ENCODE measurements around the gene MYO5A. TPM values are rescaled to one million over a fixed set of nuclear protein-coding genes. Genes with fewer than 3 reads are reported as not detected.
"Not testable (repeated sequence)": the region's sequence is repeated elsewhere in the genome, so short reads cannot be mapped to it uniquely, and the experiment has no call there.

The MYO5A gene
- total and polyA plus RNA-seq, 4 donors = 47.8 to 119 (median 88.4) TPM

DNA sequence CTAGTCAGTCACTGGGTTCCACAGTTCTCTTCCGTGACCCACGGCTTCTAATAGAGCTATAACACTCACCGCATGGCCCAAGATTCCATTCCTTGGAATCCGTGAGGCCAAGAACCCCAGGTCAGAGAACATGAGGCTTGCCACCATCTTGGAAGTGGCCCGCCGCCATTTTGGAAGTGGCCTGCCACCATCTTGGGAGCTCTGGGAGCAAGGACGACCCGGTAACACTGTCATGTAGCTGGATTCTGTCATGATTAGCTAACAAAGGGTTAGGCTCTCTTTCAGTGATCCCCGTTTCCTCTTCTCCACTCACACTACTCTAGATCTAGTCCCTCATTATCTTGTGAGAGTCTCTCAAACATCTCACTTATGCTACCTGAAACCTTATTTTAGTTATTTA is 89.6 kb downstream of the MYO5A start:
- not testable (repeated sequence) for H3K36me3 ChIP-seq (ENCODE audit: control insufficient read depth, insufficient read depth, low read length); H3K27me3 ChIP-seq (ENCODE audit: control insufficient read depth, insufficient read depth, low read length); H3K4me1 ChIP-seq (ENCODE audit: control insufficient read depth, insufficient read depth, low read length); DNase-seq (ENCODE audit: low read depth in 4 of 6, low spot score in 6 of 6); H3K4me3 ChIP-seq (ENCODE audit: low read depth, low read length); H3K9me3 ChIP-seq (ENCODE audit: control insufficient read depth, insufficient read depth, low read length); H3K27ac ChIP-seq (ENCODE audit: low read depth, low read length)
- WGBS (ENCODE audit: insufficient coverage) = 100% methylated on average over 2 of the region's 9 CpGs

DNA sequence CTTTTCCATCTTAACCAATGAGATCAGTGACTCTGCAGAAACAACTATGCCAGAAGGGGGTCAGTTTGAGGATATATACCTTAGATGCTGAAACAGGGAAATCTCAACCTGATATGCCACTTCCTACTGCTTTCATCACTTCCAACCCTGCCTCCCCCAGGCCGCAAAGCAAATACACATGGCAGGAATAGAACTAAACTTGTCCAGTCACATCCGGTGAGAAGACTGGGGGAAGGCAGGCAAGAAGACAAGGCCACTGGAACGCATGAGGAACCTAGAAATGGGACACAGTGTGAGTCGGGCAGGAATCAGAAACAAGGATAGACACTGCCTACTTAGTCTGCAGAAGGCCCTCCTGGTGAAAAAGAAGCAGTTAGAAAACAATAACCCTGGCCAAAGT is 90.6 kb downstream of the MYO5A start:
- H3K27me3 ChIP-seq (ENCODE audit: control insufficient read depth, insufficient read depth, low read length) = no peaks in the 10 kb centered on the region
- H3K4me3 ChIP-seq (ENCODE audit: low read depth, low read length) = no peak overlapping the region
- no peak overlapping the region for H3K27ac ChIP-seq (ENCODE audit: low read depth, low read length)
- no peaks in the 10 kb centered on the region for H3K4me1 ChIP-seq (ENCODE audit: control insufficient read depth, insufficient read depth, low read length)
- H3K36me3 ChIP-seq (ENCODE audit: control insufficient read depth, insufficient read depth, low read length) = no peaks in the 10 kb centered on the region
- H3K9me3 ChIP-seq (ENCODE audit: control insufficient read depth, insufficient read depth, low read length) = no peaks in the 10 kb centered on the region
- 79% methylated on average over 4 of the region's 4 CpGs for WGBS (ENCODE audit: insufficient coverage)
- DNase-seq (ENCODE audit: low read depth in 4 of 6, low spot score in 6 of 6) = no peak

DNA sequence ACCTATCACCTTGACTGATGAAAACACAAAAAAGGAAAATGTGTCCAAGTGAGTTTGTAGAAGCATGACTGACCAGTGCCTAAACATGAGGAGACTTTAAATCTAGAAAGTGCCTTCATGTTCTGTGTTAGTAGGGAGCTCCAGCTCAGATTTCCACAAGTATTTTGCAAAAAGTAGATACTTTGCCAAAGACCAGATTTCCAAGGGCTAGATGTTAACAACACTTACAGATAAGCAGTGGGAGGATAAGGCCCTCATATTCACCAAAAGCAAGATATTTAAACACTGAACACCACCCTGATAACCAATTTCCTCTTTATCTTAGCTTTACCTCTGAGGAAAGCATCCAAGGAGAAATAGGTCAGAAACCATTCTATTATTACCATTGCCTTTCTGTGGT is 91.0 kb downstream of the MYO5A start:
- Histone ChIP-seq H3K27me3 (ENCODE audit: control insufficient read depth, insufficient read depth, low read length) (no peaks in the 10 kb centered on the region), H3K4me3 (ENCODE audit: low read depth, low read length) (no peak overlapping the region), H3K9me3 (ENCODE audit: control insufficient read depth, insufficient read depth, low read length) (no peaks in the 10 kb centered on the region), H3K36me3 (ENCODE audit: control insufficient read depth, insufficient read depth, low read length) (no peaks in the 10 kb centered on the region), H3K4me1 (ENCODE audit: control insufficient read depth, insufficient read depth, low read length) (no peaks in the 10 kb centered on the region), H3K27ac (ENCODE audit: low read depth, low read length) (no peak overlapping the region)
- DNase-seq (ENCODE audit: low read depth in 4 of 6, low spot score in 6 of 6) = no peak

DNA sequence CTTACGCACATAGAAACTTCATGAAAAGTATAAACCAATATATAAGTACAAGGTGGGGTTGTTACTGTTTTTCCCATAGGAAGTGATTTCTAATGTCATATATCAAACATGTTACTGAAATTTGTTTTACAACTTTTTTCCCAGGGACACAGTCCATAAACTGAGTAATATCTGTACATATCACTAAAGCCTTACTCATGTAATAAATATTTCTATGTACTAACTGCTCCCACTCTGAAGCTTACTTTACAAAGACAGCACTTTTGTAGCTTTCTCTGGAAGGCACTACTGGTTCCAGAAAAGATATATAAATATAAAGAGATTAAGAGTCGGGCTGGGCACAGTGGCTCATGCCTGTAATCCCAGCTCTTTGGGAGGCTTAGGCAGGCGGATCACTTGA is 91.7 kb downstream of the MYO5A start:
- WGBS (ENCODE audit: insufficient coverage) = 100% methylated on average over 1 of the region's 3 CpGs
- Histone ChIP-seq H3K27ac (ENCODE audit: low read depth, low read length) (no peak overlapping the region), H3K4me1 (ENCODE audit: control insufficient read depth, insufficient read depth, low read length) (no peaks in the 10 kb centered on the region), H3K4me3 (ENCODE audit: low read depth, low read length) (no peak overlapping the region), H3K36me3 (ENCODE audit: control insufficient read depth, insufficient read depth, low read length) (no peaks in the 10 kb centered on the region), H3K9me3 (ENCODE audit: control insufficient read depth, insufficient read depth, low read length) (no peaks in the 10 kb centered on the region), H3K27me3 (ENCODE audit: control insufficient read depth, insufficient read depth, low read length) (no peaks in the 10 kb centered on the region)
- DNase-seq (ENCODE audit: low read depth in 4 of 6, low spot score in 6 of 6) = no peak

DNA sequence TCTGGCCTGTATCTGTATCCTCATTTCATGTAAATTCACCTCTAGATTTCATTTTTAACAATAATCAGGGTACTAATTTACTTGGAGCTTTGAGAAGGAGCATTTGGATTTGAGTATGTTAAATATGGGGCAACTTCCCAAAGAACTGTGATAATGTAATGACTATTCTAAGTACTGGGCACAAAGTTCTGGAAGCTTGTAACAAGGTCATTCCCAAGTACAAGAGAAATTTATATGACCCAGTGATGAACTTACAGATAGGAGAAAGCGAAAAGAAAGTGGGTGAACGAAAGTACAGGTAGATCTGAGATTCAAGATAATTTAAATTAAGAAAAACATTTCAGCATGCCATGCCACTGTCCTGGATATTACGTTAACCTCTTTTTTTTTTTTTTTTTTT is 93.8 kb downstream of the MYO5A start:
- no peak for DNase-seq (ENCODE audit: low read depth in 4 of 6, low spot score in 6 of 6)
- Histone ChIP-seq H3K9me3 (ENCODE audit: control insufficient read depth, insufficient read depth, low read length) (no peaks in the 10 kb centered on the region), H3K27me3 (ENCODE audit: control insufficient read depth, insufficient read depth, low read length) (no peaks in the 10 kb centered on the region), H3K27ac (ENCODE audit: low read depth, low read length) (no peak overlapping the region), H3K4me1 (ENCODE audit: control insufficient read depth, insufficient read depth, low read length) (no peaks in the 10 kb centered on the region), H3K4me3 (ENCODE audit: low read depth, low read length) (no peak overlapping the region), H3K36me3 (ENCODE audit: control insufficient read depth, insufficient read depth, low read length) (no peaks in the 10 kb centered on the region)
- WGBS (ENCODE audit: insufficient coverage) = no CpG with 5 or more reads among the region's 3 CpGs

DNA sequence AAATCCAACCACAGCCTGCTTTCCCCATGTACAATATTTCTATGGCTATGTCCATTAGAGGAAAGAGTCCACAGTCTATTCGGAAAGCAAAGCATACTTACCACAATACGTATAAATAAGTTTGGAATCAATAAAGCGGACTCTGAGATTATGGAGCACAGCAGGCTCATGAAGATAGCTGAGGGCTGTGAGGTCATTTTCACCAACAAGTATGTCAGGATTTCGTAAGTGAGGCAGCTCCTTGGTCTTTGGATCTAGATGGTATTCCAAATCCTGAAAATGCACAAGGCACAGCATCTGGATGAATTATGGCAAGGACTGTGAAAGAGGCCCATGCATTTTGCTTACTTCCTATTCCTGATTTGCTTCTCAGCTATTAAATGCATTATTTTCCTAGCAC is 100.4 kb downstream of the MYO5A start:
- H3K4me3 ChIP-seq (ENCODE audit: low read depth, low read length) = no peak overlapping the region
- no peaks in the 10 kb centered on the region for H3K4me1 ChIP-seq (ENCODE audit: control insufficient read depth, insufficient read depth, low read length)

DNA sequence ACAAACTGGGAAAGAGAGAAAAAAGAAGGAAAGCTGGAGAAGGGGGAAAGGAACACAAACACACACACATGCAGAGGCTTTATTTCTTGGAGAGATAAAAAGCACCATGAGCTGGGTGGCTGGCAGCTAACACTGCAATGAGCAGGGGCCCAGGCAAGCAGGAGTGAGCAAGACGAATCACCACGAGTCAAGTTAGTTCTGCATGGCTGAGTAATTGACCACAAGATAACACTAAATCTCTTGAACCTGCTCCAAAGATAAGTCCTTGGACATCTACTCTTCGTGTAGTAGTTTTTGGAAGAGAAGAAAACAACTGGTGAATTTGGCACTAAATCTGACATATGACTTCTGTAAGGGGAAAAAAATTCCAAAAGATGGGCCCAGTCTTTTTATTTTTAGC is 100.9 kb downstream of the MYO5A start:
- no CpG with 5 or more reads among the region's 3 CpGs for WGBS (ENCODE audit: insufficient coverage)
- Histone ChIP-seq H3K9me3 (ENCODE audit: control insufficient read depth, insufficient read depth, low read length) (no peaks in the 10 kb centered on the region), H3K36me3 (ENCODE audit: control insufficient read depth, insufficient read depth, low read length) (no peaks in the 10 kb centered on the region), H3K27me3 (ENCODE audit: control insufficient read depth, insufficient read depth, low read length) (no peaks in the 10 kb centered on the region), H3K4me3 (ENCODE audit: low read depth, low read length) (no peak overlapping the region), H3K4me1 (ENCODE audit: control insufficient read depth, insufficient read depth, low read length) (no peaks in the 10 kb centered on the region), H3K27ac (ENCODE audit: low read depth, low read length) (no peak overlapping the region)
- peak in 1 of 6 donors; percentile 23 for DNase-seq (ENCODE audit: low read depth in 4 of 6, low spot score in 6 of 6)

More for the DNA sequence above, 100.4 kb downstream of the MYO5A start:
- WGBS (ENCODE audit: insufficient coverage) = 95% methylated on average over 2 of the region's 4 CpGs
- DNase-seq (ENCODE audit: low read depth in 4 of 6, low spot score in 6 of 6) = no peak
- H3K36me3 ChIP-seq (ENCODE audit: control insufficient read depth, insufficient read depth, low read length) = no peaks in the 10 kb centered on the region
- H3K27me3 ChIP-seq (ENCODE audit: control insufficient read depth, insufficient read depth, low read length) = no peaks in the 10 kb centered on the region
- no peak overlapping the region for H3K27ac ChIP-seq (ENCODE audit: low read depth, low read length)
- H3K9me3 ChIP-seq (ENCODE audit: control insufficient read depth, insufficient read depth, low read length) = no peaks in the 10 kb centered on the region

DNA sequence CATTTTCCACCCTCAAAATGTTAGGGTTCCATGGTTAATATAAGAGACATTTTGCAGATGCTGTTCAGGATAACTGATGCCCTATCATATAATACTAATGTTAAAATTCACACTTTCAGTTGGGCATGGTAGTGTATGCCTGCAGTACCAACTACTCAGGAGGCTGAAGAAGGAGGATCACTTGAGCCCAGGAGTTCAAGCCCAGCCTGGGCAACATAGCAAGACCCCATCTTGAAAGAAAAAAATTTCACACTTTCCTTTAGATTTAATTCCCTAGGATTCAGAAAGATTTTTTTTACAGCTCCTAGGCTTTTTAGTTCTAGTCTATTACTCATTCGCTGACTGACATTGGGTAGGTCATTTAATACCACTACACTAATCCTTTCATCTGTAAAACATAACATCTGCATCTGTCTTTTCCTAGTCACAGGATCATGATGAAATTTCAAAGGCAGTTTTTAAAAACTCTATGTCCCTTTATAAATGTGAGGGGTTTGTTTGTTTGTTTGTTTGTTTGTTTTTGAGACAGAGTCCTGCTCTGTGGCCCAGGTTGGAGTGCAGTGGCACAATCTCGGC is 103.7 kb downstream of the MYO5A start:
- DNase-seq (ENCODE audit: low read depth in 4 of 6, low spot score in 6 of 6) = no peak
- Histone ChIP-seq H3K36me3 (ENCODE audit: control insufficient read depth, insufficient read depth, low read length) (no peaks in the 10 kb centered on the region), H3K27me3 (ENCODE audit: control insufficient read depth, insufficient read depth, low read length) (no peaks in the 10 kb centered on the region), H3K4me1 (ENCODE audit: control insufficient read depth, insufficient read depth, low read length) (no peaks in the 10 kb centered on the region), H3K4me3 (ENCODE audit: low read depth, low read length) (no peak overlapping the region), H3K9me3 (ENCODE audit: control insufficient read depth, insufficient read depth, low read length) (no peaks in the 10 kb centered on the region), H3K27ac (ENCODE audit: low read depth, low read length) (no peak overlapping the region)
- whole genome bisulfite sequencing (ENCODE audit: insufficient coverage) = 93% methylated on average over 2 of the region's 2 CpGs

DNA sequence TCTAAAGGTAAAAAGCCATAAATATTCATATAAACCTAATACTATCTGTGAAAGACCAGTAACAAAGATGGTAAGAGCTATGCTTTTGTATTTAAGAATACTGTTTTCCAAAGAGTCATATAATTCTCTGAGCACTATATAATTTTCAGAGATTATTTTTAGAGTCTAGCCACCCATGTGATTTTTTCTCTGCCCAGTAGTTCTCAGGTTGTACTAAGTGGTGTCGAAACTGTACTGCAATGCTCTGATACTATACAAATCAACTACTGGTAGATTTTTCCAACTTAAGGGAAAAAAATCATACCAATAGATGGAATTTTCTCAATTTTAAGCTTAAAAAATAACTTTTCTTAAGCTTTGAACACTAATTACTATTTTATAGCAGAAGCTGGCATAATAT is 104.8 kb downstream of the MYO5A start:
- WGBS (ENCODE audit: insufficient coverage) = no CpG with 5 or more reads among the region's 1 CpG
- Histone ChIP-seq H3K9me3 (ENCODE audit: control insufficient read depth, insufficient read depth, low read length) (no peaks in the 10 kb centered on the region), H3K27ac (ENCODE audit: low read depth, low read length) (no peak overlapping the region), H3K36me3 (ENCODE audit: control insufficient read depth, insufficient read depth, low read length) (no peaks in the 10 kb centered on the region), H3K4me1 (ENCODE audit: control insufficient read depth, insufficient read depth, low read length) (no peaks in the 10 kb centered on the region), H3K4me3 (ENCODE audit: low read depth, low read length) (no peak overlapping the region), H3K27me3 (ENCODE audit: control insufficient read depth, insufficient read depth, low read length) (no peaks in the 10 kb centered on the region)
- no peak for DNase-seq (ENCODE audit: low read depth in 4 of 6, low spot score in 6 of 6)

DNA sequence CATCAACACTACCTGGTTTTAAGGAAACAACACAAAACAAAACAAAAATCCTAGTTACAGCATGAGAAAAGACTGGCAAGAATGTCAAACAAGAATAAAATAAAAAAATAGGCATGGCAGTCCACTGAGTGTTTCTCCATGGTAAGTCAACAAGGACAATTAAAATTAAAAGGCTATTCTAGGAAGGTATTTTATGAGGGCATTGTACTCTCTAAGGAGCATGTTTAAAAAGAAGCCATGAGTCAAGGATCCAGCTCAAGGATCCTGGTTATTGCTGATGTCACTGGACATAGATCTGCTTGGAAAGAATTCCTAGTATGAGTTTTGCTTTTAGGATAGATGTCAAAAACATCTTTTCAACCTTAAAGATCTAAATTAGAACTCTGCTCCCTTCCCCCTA is 106.7 kb downstream of the MYO5A start:
- H3K27ac ChIP-seq (ENCODE audit: low read depth, low read length) = no peak overlapping the region
- H3K4me1 ChIP-seq (ENCODE audit: control insufficient read depth, insufficient read depth, low read length) = no peaks in the 10 kb centered on the region
- H3K27me3 ChIP-seq (ENCODE audit: control insufficient read depth, insufficient read depth, low read length) = no peaks in the 10 kb centered on the region

More for the DNA sequence above, 106.7 kb downstream of the MYO5A start:
- no peaks in the 10 kb centered on the region for H3K36me3 ChIP-seq (ENCODE audit: control insufficient read depth, insufficient read depth, low read length)
- no peak for DNase-seq (ENCODE audit: low read depth in 4 of 6, low spot score in 6 of 6)
- no peaks in the 10 kb centered on the region for H3K9me3 ChIP-seq (ENCODE audit: control insufficient read depth, insufficient read depth, low read length)
- H3K4me3 ChIP-seq (ENCODE audit: low read depth, low read length) = no peak overlapping the region
